Lung (tissue), 12 donors: Measurements from ENCODE around the gene PLCD3. TPM values are rescaled to one million over a fixed set of nuclear protein-coding genes. Genes with fewer than 3 reads are reported as not detected.

Source experiments
- ATAC-seq: fragments of 200-7000 bp; cut with Tn5 transposase; one replicate; pipeline ENCODE4 v1.9.1; 2020; ENCODE audit warnings: moderate number of reproducible peaks; ENCODE audit not compliant: insufficient read depth, low FRiP score
- DNase-seq, 3 donors: peaks; one replicate each; pipeline ENCODE4 v3.0.0-alpha.2; 2013 to 2017
- H3K27ac ChIP-seq, 2 donors: one replicate each; pipeline ENCODE4 v1.5.1; 2013; ENCODE audit warnings: mild to moderate bottlenecking in 2 of 2, moderate library complexity in 2 of 2, control low read depth in 1 of 2, inconsistent platforms in 1 of 2, low read depth in 1 of 2, low read length in 1 of 2
- H3K27me3 ChIP-seq, 3 donors: one replicate each; pipeline ENCODE4 v1.5.1; 2013; ENCODE audit warnings: low read length in 2 of 3; ENCODE audit not compliant: control insufficient read depth in 3 of 3, insufficient read depth in 3 of 3
- H3K36me3 ChIP-seq, 4 donors: one replicate each; pipeline ENCODE4 v1.5.1; 2013; ENCODE audit warnings: low read length in 4 of 4, mild to moderate bottlenecking in 1 of 4, moderate library complexity in 1 of 4; ENCODE audit not compliant: control insufficient read depth in 4 of 4, insufficient read depth in 4 of 4
- H3K4me1 ChIP-seq, 5 donors: one replicate each; pipeline ENCODE4 v1.5.1; 2013; ENCODE audit warnings: low read length in 5 of 5, mild to moderate bottlenecking in 2 of 5, moderate library complexity in 1 of 5; ENCODE audit not compliant: control insufficient read depth in 5 of 5, insufficient read depth in 5 of 5
- H3K4me3 ChIP-seq: one replicate; pipeline ENCODE4 v1.5.1; 2013; ENCODE audit warnings: mild to moderate bottlenecking, control low read depth, moderate library complexity
- H3K9ac ChIP-seq, 2 donors: one replicate each; pipeline ENCODE4 v1.5.1; 2013; ENCODE audit warnings: low read length in 2 of 2, control low read depth in 1 of 2; ENCODE audit not compliant: insufficient read depth in 1 of 2
- H3K9me3 ChIP-seq, 4 donors: one replicate each; pipeline ENCODE4 v1.5.1; 2013; ENCODE audit warnings: low read length in 3 of 4, mild to moderate bottlenecking in 1 of 4, moderate library complexity in 1 of 4; ENCODE audit not compliant: control insufficient read depth in 4 of 4, insufficient read depth in 3 of 4
- CTCF ChIP-seq: IDR thresholded peaks from 2 replicates; pipeline ENCODE4 v1.5.1; 2012; ENCODE audit warnings: mild to moderate bottlenecking; ENCODE audit errors: control extremely low read depth, extremely low read depth
- WGBS, 2 donors: extraction: QIAGEN DNeasy Blood & Tissue Kit; methylation state at CpG; one replicate each; pipeline ENCODE4 v1.1.7; 2013; 5-methylcytosine and 5-hydroxymethylcytosine counted together
- polyA plus RNA-seq, 2 donors: library from polyadenylated mRNA; stranded (reverse); fragments of 200-250 nt; gene quantifications; one replicate each; pipeline ENCODE4 v1.2.1, GENCODE V29; 2013
- total RNA-seq, 2 donors: library from RNA; depleted of rRNA in 1 of 2; stranded (reverse); fragments of >200 nt in 1 of 2; gene quantifications; one replicate each; pipeline ENCODE4 v1.2.1, GENCODE V29; 2014 to 2021
- donor health status: control.
- donor health status: control.
- donor health status: Bipolar disorder and iron deficiency.
- donor health status: healthy.
- donor health status: DM: yes; HTN: yes; CAD: no.

The PLCD3 gene
- total and polyA plus RNA-seq, 4 donors: 3.6 to 43.3 (median 18.9) TPM

DNA sequence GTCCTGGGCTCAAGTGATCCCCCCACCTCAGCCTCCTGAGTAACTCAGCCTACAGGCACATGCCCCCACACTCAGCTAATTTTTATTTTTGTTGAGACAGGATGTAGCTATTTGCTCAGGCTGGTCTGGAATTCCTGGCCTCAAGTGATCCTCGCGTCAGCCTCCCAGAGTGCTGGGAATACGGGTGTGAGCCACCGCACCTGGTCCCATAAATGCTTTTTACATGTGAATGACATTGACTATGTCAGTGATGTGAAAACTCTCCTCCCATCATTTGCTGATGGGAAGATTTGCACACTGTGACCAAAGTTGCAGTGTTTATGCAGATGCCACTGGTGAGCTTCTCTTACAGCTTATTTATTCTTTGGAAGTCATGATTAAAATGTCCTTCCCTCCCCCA lies 15.0 kb downstream of the PLCD3 start:
- Histone ChIP-seq H3K4me3 (no peak overlapping the region), H3K9me3 (no peaks in the 10 kb centered on the region), H3K4me1 (no peaks in the 10 kb centered on the region), H3K27me3 (no peaks in the 10 kb centered on the region), H3K27ac (no peak overlapping the region), H3K36me3 (peaks cover 0 to 19% (median 1%) of the 10 kb centered on the region in 4 donors), H3K9ac (no peak overlapping the region)
- WGBS, 2 donors: 94 to 97% methylated on average over 4 of the region's 4 CpGs
- DNase-seq (no peak), ATAC-seq (no peak)
- TF ChIP-seq CTCF: no peak

- Histone ChIP-seq H3K9ac (no peak overlapping the region), H3K27ac (no peak overlapping the region), H3K9me3 (no peaks in the 10 kb centered on the region), H3K4me3 (no peak overlapping the region), H3K27me3 (no peaks in the 10 kb centered on the region), H3K36me3 (peaks cover 0 to 19% (median 1%) of the 10 kb centered on the region in 4 donors), H3K4me1 (no peaks in the 10 kb centered on the region)
- no peak for ATAC-seq
- no peak for DNase-seq
- no peak for TF ChIP-seq CTCF
- 92 to 93% methylated on average over 10 of the region's 10 CpGs for WGBS, 2 donors
Observed at GRCh38 chr17:45116434-45117016, 15.8 kb downstream of the PLCD3 start.

DNA sequence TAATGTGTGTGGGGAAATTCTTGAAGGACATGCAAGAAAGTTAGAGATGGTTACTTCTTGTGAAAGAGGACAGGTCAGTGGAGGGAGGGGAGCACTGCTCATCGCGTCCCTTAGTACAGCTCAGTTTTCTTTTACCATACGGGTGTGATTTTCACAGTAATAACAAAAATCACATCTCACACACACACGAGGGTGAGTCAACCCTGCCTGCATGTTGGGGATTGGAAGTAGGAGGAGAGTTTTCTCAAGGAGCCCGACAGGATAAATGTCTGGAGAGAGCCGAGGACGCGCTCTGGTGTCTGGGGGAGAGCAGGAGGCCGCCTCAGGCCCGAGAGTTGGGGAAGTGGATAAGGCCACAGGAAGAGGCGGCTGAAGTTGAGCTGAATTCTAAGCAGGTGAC lies 16.4 kb downstream of the PLCD3 start:
- H3K36me3 ChIP-seq: peaks cover 0 to 18% (median 1%) of the 10 kb centered on the region in 4 donors
- 72 to 75% methylated on average over 11 of the region's 11 CpGs for WGBS, 2 donors
- DNase-seq (no peak), ATAC-seq (no peak)
- TF ChIP-seq CTCF: no peak
- H3K9me3 ChIP-seq: no peaks in the 10 kb centered on the region
- no peak overlapping the region for H3K27ac ChIP-seq
- no peaks in the 10 kb centered on the region for H3K27me3 ChIP-seq
- H3K4me3 ChIP-seq: no peak overlapping the region
- H3K9ac ChIP-seq: no peak overlapping the region
- H3K4me1 ChIP-seq: no peaks in the 10 kb centered on the region
